Mammary epithelial cell (primary cell): ENCODE measurements around the gene TMEM240.

Source experiments
- CTCF ChIP-seq, 2 donors: IDR thresholded peaks in 1 of 2; conservative IDR thresholded peaks in 1 of 2; 2 replicates each; pipeline ENCODE4 v1.5.1; 2011 to 2012; ENCODE audit warnings: inconsistent platforms in 2 of 2, low read length in 2 of 2, mild to moderate bottlenecking in 2 of 2, control low read depth in 1 of 2, low read depth in 1 of 2; ENCODE audit not compliant: insufficient read depth in 1 of 2; ENCODE audit errors: extremely low read depth in 1 of 2
- EZH2 ChIP-seq: IDR thresholded peaks from 2 replicates; pipeline ENCODE4 v1.6.1; 2012; ENCODE audit warnings: low read length, inconsistent platforms, borderline replicate concordance

GRCh38 chr1:1550087-1550486, 9.7 kb upstream of the TMEM240 start:
- TF ChIP-seq CTCF (conservative IDR thresholded peaks at IDR 0.05 in 1 of 2, IDR thresholded peaks at IDR 0.05 in 1 of 2; ENCODE audit: extremely low read depth in 1 of 2, insufficient read depth in 1 of 2, low read depth in 1 of 2, low read length in 2 of 2) (no peak), EZH2 (no peak)
